OCI-LY1 (cell line): ENCODE results near the gene NOX1.

Experiments
- H2AFZ ChIP-seq: fragments of 200-600 bp; sonication (generic), shearing (Covaris generic); 2 replicates; pipeline ENCODE4 v1.6.0; 2014; ENCODE audit warnings: antibody characterized with exemption, mild to moderate bottlenecking, low read length
- H3F3A ChIP-seq: fragments of 200-600 bp; sonication (generic), shearing (Covaris generic); 2 replicates; pipeline ENCODE4 v1.6.0; 2014; ENCODE audit warnings: mild to moderate bottlenecking, antibody characterized with exemption, low read length, moderate library complexity; ENCODE audit not compliant: insufficient read depth
- H3K27ac ChIP-seq: fragments of 200-600 bp; sonication (generic); 2 replicates; pipeline ENCODE4 v1.5.1; 2014; ENCODE audit warnings: low read length, mixed run types, mild to moderate bottlenecking, low read depth; ENCODE audit not compliant: poor library complexity, severe bottlenecking
- H3K27me3 ChIP-seq: fragments of 200-600 bp; sonication (generic); 2 replicates; pipeline ENCODE4 v1.6.0; 2014; ENCODE audit warnings: antibody characterized with exemption, mild to moderate bottlenecking, low read length, moderate library complexity; ENCODE audit not compliant: insufficient read depth
- H3K36me3 ChIP-seq: fragments of 200-600 bp; sonication (generic); 2 replicates; pipeline ENCODE4 v1.6.1; 2014; ENCODE audit warnings: mild to moderate bottlenecking, antibody characterized with exemption, low read length, moderate library complexity, mixed read lengths; ENCODE audit not compliant: insufficient read depth
- H3K4me1 ChIP-seq: fragments of 200-600 bp; sonication (generic); 2 replicates; pipeline ENCODE4 v1.5.1; 2014; ENCODE audit warnings: mild to moderate bottlenecking, low read length, moderate library complexity; ENCODE audit not compliant: insufficient read depth, severe bottlenecking
- H3K4me2 ChIP-seq: fragments of 200-600 bp; sonication (generic), shearing (Covaris generic); 2 replicates; pipeline ENCODE4 v1.6.1; 2014; ENCODE audit warnings: low read length
- H3K4me3 ChIP-seq: fragments of 200-600 bp; sonication (generic); 2 replicates; pipeline ENCODE4 v1.5.1; 2014; ENCODE audit warnings: low read length, low read depth, mild to moderate bottlenecking, mixed read lengths; ENCODE audit not compliant: poor library complexity, severe bottlenecking
- H3K79me2 ChIP-seq: fragments of 200-600 bp; shearing (Covaris generic); 2 replicates; pipeline ENCODE4 v1.6.1; 2016; ENCODE audit warnings: mixed run types, low read length, mixed read lengths; ENCODE audit not compliant: insufficient read depth
- H3K9ac ChIP-seq: fragments of 200-600 bp; sonication (generic), shearing (Covaris generic); 2 replicates; pipeline ENCODE4 v1.6.1; 2014; ENCODE audit warnings: mild to moderate bottlenecking, low read length, mixed read lengths
- H3K9me2 ChIP-seq: fragments of 200-600 bp; sonication (generic), shearing (Covaris generic); 2 replicates; pipeline ENCODE4 v1.6.1; 2014; ENCODE audit warnings: low read depth, mild to moderate bottlenecking, low read length, mixed read lengths
- H3K9me3 ChIP-seq: fragments of 200-600 bp; shearing (Covaris generic); 2 replicates; pipeline ENCODE4 v1.6.1; 2014; ENCODE audit warnings: low read length, mixed read lengths
- H4K20me1 ChIP-seq: fragments of 200-600 bp; sonication (generic), shearing (Covaris generic); 2 replicates; pipeline ENCODE4 v1.6.0; 2016; ENCODE audit warnings: mild to moderate bottlenecking, low read length; ENCODE audit not compliant: insufficient read depth
- CTCF ChIP-seq: fragments of 200-600 bp; sonication (generic), shearing (Covaris generic); IDR thresholded peaks from 2 replicates; pipeline ENCODE4 v1.5.1; 2017; ENCODE audit warnings: mild to moderate bottlenecking, antibody characterized with exemption, low read length, moderate library complexity, mixed read lengths
- EZH2 ChIP-seq: fragments of 200-600 bp; sonication (generic), shearing (Covaris generic); IDR thresholded peaks from 2 replicates; pipeline ENCODE4 v1.8.0; 2017; ENCODE audit warnings: borderline replicate concordance, mixed run types, mild to moderate bottlenecking, antibody characterized with exemption, low read length, moderate library complexity, mixed read lengths

NOX1 gene

GRCh38 chrX:100871594-100872560, 2.3 kb downstream of the NOX1 start:
- Histone ChIP-seq H3K4me1 (no peaks in the 10 kb centered on the region), H3K36me3 (no peaks in the 10 kb centered on the region), H3F3A (no peaks in the 10 kb centered on the region), H3K9ac (no peak overlapping the region), H3K79me2 (no peaks in the 10 kb centered on the region), H3K4me2 (no peak overlapping the region), H3K27ac (no peak overlapping the region), H3K27me3 (no peaks in the 10 kb centered on the region), H3K9me3 (no peaks in the 10 kb centered on the region), H4K20me1 (no peaks in the 10 kb centered on the region), H2AFZ (no peak overlapping the region), H3K4me3 (no peak overlapping the region), H3K9me2 (no peaks in the 10 kb centered on the region)
- no peak for TF ChIP-seq EZH2
- TF ChIP-seq CTCF = no peak

GRCh38 chrX:100870527-100870926, 3.6 kb downstream of the NOX1 start:
- Histone ChIP-seq H3K79me2 (no peaks in the 10 kb centered on the region), H3F3A (no peaks in the 10 kb centered on the region), H3K4me2 (no peak overlapping the region)

GRCh38 chrX:100868273-100868672, 5.9 kb downstream of the NOX1 start:
- H3K27ac ChIP-seq = no peak overlapping the region
- H3K4me1 ChIP-seq = no peaks in the 10 kb centered on the region
- H4K20me1 ChIP-seq = no peaks in the 10 kb centered on the region
- TF ChIP-seq CTCF (no peak), EZH2 (no peak)
- no peaks in the 10 kb centered on the region for H3K79me2 ChIP-seq
- H3K9me2 ChIP-seq = no peaks in the 10 kb centered on the region
- no peaks in the 10 kb centered on the region for H3K27me3 ChIP-seq
- H3K9ac ChIP-seq = no peak overlapping the region
- no peaks in the 10 kb centered on the region for H3K36me3 ChIP-seq
- H3K4me2 ChIP-seq = no peak overlapping the region
- no peak overlapping the region for H3K4me3 ChIP-seq
- no peak overlapping the region for H2AFZ ChIP-seq
- no peaks in the 10 kb centered on the region for H3F3A ChIP-seq
- H3K9me3 ChIP-seq = no peaks in the 10 kb centered on the region

More at GRCh38 chrX:100870527-100870926, 3.6 kb downstream of the NOX1 start:
- H3K9ac ChIP-seq = no peak overlapping the region
- H3K27me3 ChIP-seq = no peaks in the 10 kb centered on the region
- H3K4me3 ChIP-seq = no peak overlapping the region
- no peaks in the 10 kb centered on the region for H4K20me1 ChIP-seq
- no peaks in the 10 kb centered on the region for H3K4me1 ChIP-seq
- H3K27ac ChIP-seq = no peak overlapping the region
- H3K36me3 ChIP-seq = no peaks in the 10 kb centered on the region
- H2AFZ ChIP-seq = no peak overlapping the region
- TF ChIP-seq CTCF = no peak
- no peak for TF ChIP-seq EZH2
- H3K9me3 ChIP-seq = no peaks in the 10 kb centered on the region
- H3K9me2 ChIP-seq = no peaks in the 10 kb centered on the region
